Fibroblast of lung (primary cell): ENCODE measurements around the gene ATP10B.

ENCODE experiments used
- EZH2 ChIP-seq: IDR thresholded peaks from 2 replicates; pipeline ENCODE4 v1.5.1; 2012; ENCODE audit warnings: low read length, control low read depth, mild to moderate bottlenecking; ENCODE audit errors: missing control alignments
- TF ChIP-seq, protein P1 (sequence below), 2 donors: IDR thresholded peaks in 1 of 2; conservative IDR thresholded peaks in 1 of 2; 1 replicate in 1 of 2; 2 replicates in 1 of 2; pipeline ENCODE4 v1.5.1; 2011 to 2012; ENCODE audit warnings: low read length in 2 of 2, control low read depth in 1 of 2, inconsistent platforms in 1 of 2, low read depth in 1 of 2, mild to moderate bottlenecking in 1 of 2

DNA sequence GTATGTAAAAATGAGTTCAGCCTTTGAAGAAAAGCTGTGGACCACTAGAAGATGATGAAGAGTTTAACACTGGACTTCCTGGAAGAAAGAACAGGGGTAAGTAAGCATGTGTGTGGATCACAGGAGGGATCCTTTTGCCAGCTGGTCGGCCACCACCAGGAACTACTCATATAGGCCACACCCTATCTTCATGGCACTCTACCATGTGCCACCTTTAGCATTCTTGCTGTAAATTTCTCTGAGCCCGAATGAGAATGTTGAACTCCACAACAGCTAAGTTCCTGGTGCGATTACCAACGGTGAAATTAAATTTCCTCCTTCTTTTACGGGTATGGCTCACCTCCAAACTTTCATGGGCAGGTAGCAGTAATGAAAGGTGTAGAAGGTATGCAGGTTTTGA is 102.3 kb downstream of the ATP10B start:
- TF ChIP-seq, protein P1, sequence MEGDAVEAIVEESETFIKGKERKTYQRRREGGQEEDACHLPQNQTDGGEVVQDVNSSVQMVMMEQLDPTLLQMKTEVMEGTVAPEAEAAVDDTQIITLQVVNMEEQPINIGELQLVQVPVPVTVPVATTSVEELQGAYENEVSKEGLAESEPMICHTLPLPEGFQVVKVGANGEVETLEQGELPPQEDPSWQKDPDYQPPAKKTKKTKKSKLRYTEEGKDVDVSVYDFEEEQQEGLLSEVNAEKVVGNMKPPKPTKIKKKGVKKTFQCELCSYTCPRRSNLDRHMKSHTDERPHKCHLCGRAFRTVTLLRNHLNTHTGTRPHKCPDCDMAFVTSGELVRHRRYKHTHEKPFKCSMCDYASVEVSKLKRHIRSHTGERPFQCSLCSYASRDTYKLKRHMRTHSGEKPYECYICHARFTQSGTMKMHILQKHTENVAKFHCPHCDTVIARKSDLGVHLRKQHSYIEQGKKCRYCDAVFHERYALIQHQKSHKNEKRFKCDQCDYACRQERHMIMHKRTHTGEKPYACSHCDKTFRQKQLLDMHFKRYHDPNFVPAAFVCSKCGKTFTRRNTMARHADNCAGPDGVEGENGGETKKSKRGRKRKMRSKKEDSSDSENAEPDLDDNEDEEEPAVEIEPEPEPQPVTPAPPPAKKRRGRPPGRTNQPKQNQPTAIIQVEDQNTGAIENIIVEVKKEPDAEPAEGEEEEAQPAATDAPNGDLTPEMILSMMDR (conservative IDR thresholded peaks at IDR 0.05 in 1 of 2, IDR thresholded peaks at IDR 0.05 in 1 of 2; ENCODE audit: low read depth in 1 of 2, low read length in 2 of 2): no peak
- no peak for TF ChIP-seq EZH2
